Measurements from ENCODE around the gene SIX1.

The SIX1 gene

DNA sequence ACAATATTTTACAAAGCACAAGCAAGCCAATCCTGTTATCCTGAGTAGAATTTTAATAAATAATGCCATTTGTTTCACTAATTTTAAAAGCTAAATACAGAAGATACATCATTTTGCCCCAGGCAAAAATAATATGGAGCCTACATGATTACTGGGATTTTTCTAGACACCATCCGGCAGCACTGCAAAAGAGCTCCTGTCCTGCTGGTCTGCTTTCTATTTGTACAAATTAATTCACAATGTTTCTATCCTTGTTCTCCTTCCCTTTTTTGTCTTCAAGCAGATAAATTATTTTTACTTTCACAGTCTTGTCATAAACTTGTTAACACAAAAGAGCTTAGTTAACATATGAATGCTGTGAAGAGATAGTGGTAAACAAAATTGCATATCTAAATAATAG is 4.6 kb downstream of the SIX1 start:
- DNase-seq (ENCODE audit: low read depth in 1 of 2, low spot score in 1 of 2) = no peak
- in situ Hi-C loops (cut with HindIII; ENCODE audit: low pct_unique_long_range_greater_than_20kb, low sequenced_read_pairs) = no loop called here
- no peak for TF ChIP-seq JUND (IDR thresholded peaks at IDR 0.05; ENCODE audit: low read depth)

DNA sequence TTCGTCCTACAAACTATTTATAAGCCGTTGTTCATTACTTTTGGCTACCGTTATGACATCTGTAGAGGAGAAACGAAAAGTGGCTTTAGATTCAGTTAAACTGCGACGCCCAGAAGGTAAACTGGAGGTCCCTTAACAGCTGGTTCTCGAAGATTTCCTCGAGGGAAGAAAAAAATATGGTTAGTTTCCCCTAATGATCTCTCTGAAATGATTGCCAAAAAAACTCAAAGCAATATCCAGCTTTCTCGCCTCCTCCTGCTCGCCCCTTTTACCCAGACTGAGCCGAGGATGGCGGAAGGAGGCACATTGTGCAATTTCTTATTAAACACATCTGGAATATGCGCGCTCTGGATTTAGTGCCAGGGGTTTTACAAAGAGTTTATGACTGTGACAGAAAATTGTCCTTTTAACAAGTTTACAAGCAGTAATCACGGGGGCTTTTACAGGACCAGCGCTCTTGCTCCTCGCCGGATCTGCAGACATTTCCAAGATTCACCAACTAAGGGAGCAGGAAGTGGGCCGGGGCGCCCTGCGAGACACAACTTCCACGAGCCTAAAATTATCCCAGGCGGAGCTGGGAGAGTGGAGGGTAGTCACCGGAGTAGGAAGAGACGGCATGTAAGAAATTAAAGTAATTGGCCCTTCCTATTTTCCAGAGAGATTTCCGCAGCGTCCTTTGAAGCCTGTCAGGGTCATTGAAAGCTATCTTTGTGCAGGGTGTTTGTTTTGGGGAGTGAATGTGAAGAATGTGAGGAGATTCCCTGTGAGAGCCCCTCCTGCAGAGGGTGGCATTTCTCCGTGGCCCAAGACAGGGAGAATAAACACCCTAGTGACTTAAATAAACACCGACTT is 5.6 kb downstream of the SIX1 start:
- in situ Hi-C loops (cut with HindIII; ENCODE audit: low pct_unique_long_range_greater_than_20kb, low sequenced_read_pairs) = no loop called here
- TF ChIP-seq JUND (IDR thresholded peaks at IDR 0.05; ENCODE audit: low read depth) = no peak
- DNase-seq (ENCODE audit: low read depth in 1 of 2, low spot score in 1 of 2) = no peak

DNA sequence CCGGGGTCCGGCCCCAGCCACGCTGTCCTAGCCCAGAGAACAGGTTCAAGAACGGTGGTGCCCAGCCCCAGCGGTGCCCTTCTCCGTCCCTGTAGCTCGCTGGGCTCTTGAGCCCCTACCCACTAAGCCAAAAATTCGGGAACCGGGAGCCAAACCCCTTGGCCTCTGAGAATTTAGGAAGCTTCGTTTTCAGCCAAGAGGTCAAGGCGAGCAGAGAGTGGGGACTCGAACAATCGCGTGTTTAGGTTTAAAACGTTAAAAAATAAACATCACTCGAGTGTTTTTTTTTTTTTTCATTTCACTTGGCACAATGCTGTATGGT is 6.2 kb downstream of the SIX1 start:
- TF ChIP-seq JUND (IDR thresholded peaks at IDR 0.05; ENCODE audit: low read depth) = no peak
- DNase-seq (ENCODE audit: low read depth in 1 of 2, low spot score in 1 of 2) = no peak
- in situ Hi-C loops (cut with HindIII; ENCODE audit: low pct_unique_long_range_greater_than_20kb, low sequenced_read_pairs) = no loop called here

DNA sequence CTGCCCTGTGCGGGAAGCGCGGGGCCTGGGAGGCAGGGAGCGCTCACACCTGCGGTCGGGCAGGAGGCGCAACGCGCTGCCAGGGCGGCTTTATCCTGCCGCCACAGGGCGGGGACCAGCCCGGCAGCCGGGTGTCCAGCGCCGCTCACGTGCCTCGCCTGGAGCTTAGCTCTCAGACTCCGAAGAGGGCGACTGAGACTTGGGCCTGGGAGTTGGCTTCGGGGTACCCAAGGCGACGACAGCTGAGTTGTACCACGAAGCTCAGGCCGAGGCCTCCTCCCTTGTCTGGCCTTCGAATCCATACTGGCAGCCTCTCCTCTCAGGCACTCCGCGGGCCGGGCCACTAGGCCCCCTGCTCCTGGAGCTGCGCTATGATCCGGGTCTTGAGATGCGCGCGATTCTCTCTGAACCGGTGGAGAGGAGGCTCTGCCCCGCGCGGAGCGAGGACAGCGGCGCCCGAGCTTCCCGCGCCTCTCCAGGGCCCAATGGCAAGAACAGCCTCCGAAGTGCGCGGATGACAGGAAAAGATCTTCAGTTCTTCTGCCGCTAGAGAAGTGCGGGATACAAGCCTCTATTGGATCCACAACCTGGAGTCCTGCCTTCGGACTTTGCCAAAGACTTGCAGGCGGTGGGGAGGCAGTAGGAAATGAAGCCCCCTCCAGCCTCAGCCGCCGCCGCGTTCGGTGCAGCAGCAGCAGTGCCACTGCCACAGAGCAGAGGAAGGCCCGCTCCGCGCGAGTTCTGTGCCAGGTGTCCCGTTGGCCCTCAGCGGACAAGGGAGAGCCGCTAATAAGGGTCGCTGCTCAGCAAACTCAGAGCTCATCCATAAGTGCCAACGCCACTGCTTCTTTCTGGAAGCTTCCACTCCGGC is 6.8 kb downstream of the SIX1 start:
- no peak for DNase-seq (ENCODE audit: low read depth in 1 of 2, low spot score in 1 of 2)
- in situ Hi-C loops (cut with HindIII; ENCODE audit: low pct_unique_long_range_greater_than_20kb, low sequenced_read_pairs) = no loop called here
- TF ChIP-seq JUND (IDR thresholded peaks at IDR 0.05; ENCODE audit: low read depth) = no peak

DNA sequence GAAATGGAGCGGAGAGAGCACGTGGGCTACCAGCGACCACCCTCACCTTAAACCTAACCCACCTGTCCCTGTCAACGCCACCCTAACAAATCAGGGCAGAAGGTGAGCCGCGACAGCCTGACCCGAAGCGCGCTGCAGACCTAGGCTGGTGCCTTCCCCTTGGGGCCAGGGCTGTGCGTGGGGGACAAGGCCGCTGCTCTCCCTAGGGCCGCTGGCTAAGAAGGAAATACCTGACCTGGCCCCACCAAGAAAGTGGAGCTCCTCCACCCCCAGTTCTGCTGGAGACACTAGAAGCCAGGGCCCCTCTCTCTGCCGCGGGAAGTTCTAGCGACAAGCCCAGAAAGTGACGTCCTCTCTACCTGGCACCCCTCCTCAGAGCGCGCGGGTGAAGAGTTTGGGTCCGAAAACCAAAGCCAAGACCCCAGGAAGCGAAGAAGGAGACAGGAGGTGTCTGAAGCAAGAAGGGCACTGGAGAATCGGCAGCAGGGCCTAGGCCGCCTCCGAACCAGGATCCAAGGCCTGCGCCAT is 7.5 kb downstream of the SIX1 start:
- DNase-seq (ENCODE audit: low read depth in 1 of 2, low spot score in 1 of 2) = no peak
- in situ Hi-C loops (cut with HindIII; ENCODE audit: low pct_unique_long_range_greater_than_20kb, low sequenced_read_pairs) = no loop called here
- no peak for TF ChIP-seq JUND (IDR thresholded peaks at IDR 0.05; ENCODE audit: low read depth)

DNA sequence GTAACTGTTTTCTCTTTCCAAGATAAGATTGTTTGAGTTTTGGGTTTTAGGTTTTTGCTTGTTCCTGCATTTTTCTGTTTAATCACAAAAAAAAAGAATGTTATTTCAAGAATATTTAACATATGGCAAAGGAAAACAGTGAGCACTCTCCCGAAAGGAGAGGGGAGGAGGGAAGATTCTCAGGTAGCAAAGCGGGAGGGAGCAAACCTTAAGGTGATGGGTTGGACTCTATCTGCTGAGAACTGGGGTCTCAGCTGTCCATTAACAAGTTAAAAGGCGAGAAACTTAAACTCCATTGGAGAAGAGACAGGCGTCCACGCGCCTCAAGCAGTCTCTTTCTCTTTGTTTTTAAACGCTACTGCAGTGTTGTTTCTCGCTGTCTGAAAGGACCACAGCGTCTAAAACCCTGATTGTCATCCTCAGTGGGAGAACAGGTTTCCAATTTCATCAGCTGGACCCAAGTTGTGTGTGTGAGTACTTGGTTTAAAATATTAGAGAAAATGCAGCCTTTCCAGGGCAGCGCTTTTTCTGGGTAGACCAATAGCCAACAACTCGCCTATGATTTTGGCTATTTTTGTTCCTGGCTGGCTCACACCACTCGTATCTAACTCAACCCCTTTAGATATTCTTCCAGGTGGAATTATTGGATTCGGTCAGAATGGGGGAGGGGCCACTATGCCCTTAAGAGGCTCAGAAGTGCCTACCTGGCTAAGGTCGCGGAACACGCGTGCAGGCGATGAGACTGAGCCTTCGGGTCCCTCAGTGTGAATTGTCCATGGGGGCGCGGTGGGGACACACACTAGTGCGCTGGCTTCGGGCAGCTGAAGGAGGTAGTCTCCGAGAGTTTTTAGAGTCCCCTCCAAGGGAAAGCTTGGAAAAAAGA is 8.2 kb downstream of the SIX1 start:
- TF ChIP-seq JUND (IDR thresholded peaks at IDR 0.05; ENCODE audit: low read depth) = no peak
- in situ Hi-C loops (cut with HindIII; ENCODE audit: low pct_unique_long_range_greater_than_20kb, low sequenced_read_pairs) = no loop called here
- no peak for DNase-seq (ENCODE audit: low read depth in 1 of 2, low spot score in 1 of 2)

DNA sequence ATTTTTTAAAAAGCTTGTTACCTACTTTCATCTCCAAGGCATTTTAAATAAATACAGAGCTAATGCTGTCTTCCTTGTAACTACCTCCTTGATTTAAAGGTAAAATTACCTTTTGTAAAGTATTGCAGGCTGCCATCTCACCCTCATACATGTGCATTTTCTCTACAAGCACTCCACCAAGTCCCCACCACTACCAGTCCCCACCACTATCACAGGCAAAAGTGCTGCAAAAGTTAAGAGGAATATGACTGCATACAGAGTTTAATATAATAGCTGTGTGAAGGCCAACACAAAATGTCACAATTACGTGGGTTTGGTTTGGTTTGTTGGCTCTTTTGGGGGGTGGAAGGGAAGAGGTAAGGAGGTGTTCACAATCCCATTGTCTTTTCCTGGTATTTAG is 9.6 kb downstream of the SIX1 start:
- TF ChIP-seq JUND (IDR thresholded peaks at IDR 0.05; ENCODE audit: low read depth) = no peak
- in situ Hi-C loops (cut with HindIII; ENCODE audit: low pct_unique_long_range_greater_than_20kb, low sequenced_read_pairs) = no loop called here
- DNase-seq (ENCODE audit: low read depth in 1 of 2, low spot score in 1 of 2) = no peak

DNA sequence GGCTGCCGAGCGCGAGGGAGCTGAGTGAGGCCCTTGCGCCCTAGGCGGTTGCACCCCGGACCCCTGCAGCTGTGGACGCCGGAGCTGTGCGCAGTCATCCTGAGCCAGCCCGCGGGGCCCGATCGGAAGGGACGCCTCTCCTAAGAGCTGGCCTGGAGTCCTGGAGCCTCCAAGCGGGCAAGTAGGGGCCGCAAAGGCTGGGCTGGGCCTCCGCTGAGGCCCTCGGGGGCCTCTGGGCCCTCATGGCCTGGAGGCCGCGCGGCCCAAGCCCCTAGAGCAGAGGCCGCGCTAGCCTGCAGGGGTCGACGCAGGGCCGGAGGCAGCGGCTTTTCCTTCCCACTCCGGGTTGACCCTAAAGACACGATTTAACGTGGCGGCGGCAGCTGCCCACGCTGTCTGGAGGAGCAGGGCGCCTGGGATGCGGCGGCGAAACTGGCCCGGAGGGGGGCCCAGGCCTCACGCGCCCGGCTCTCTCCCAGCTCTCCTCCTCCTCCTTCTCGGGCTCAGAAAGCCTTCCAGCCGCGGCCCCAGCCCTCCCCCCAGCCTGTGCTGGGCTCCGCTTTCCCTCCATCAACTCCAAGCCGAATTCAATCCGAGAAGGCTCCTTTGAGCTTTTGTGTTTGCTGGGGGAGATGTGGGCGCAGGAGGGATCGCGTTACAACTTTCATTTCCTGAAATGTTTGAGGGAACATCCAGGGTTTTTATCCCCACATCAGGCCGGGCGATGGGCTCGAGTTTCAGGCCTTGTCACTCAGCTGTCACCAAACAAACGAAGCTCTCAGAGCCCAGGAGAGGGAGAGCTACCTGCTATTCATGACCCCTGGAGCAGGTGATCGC is 11.6 kb downstream of the SIX1 start:
- TF ChIP-seq JUND (IDR thresholded peaks at IDR 0.05; ENCODE audit: low read depth) = no peak
- in situ Hi-C loops (cut with HindIII; ENCODE audit: low pct_unique_long_range_greater_than_20kb, low sequenced_read_pairs) = no loop called here
- DNase-seq (ENCODE audit: low read depth in 1 of 2, low spot score in 1 of 2) = no peak

DNA sequence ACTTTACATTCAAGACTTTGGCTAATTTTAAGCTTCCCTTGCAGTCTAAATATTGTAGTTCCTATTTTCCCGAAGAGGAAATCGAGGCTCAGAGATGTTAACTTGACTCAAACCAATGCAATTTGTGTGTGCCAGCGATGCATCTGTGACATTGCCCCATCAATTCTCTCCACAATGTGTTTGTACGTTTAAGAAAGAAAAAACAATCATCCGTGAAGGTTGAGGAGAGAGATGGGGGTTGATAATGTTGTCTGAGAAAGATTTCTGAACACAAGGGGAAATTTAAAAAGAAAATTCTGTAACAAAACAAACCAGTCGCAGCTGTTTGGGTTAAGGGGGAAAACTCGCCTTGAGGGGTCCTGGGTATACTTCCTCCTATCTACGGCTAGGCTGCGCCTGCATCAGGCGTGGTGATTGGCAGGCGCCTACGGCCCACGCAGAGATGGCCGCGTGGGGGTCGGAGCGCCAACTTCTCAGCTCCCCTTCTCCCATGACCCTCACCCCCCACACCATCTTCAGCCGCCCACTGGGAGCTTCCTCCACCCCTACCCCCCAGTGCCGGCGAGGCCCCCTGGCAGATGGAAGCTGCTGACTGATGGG is 12.3 kb downstream of the SIX1 start:
- in situ Hi-C loops (cut with HindIII; ENCODE audit: low pct_unique_long_range_greater_than_20kb, low sequenced_read_pairs) = no loop called here
- no peak for TF ChIP-seq JUND (IDR thresholded peaks at IDR 0.05; ENCODE audit: low read depth)

DNA sequence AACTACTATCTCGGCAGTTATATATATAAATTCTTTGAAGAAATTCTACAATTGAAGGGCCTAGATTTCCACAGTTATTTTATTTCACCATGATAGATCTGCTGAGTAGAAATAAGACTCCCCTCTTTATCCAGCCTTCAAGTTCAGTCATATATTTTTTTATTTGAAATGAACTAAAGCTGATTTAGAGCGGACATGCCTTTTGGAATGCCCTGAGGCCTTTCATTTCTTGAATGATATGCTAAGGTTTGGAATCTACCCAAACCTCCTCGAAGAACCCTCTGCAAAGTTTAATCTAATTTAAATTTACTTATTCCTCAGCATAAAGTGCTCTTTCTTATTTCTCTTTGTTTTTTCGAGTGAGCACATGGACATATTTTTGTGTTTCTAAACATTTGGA is 15.1 kb downstream of the SIX1 start:
- in situ Hi-C loops (cut with HindIII; ENCODE audit: low pct_unique_long_range_greater_than_20kb, low sequenced_read_pairs) = no loop called here

More for the DNA sequence above, 12.3 kb downstream of the SIX1 start:
- DNase-seq (ENCODE audit: low read depth in 1 of 2, low spot score in 1 of 2) = no peak

DNA sequence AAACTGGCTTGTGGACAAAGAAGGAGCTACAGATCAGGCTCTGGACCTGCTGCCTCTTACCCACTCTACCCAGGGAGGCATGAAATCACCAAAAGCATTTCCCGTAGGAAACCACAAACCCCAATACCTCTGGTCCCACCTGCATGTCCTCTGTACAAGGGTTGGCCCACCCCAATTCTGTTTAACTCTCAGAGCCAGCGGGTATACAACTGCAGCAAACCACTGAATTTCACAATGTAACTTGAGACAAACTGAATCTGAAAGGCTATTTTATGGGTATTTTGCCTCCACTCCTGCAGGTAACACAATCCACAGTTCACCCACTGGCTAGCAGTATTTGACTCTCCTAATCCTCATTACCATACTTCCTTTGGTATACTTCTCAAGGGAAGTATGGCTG is 16.5 kb downstream of the SIX1 start:
- DNase-seq (ENCODE audit: low read depth in 1 of 2, low spot score in 1 of 2) = peak in 1 of 2 experiments; percentile 33
- in situ Hi-C loops (cut with HindIII; ENCODE audit: low pct_unique_long_range_greater_than_20kb, low sequenced_read_pairs) = no loop called here
- no peak for TF ChIP-seq JUND (IDR thresholded peaks at IDR 0.05; ENCODE audit: low read depth)

More for the DNA sequence above, 15.1 kb downstream of the SIX1 start:
- DNase-seq (ENCODE audit: low read depth in 1 of 2, low spot score in 1 of 2) = no peak
- TF ChIP-seq JUND (IDR thresholded peaks at IDR 0.05; ENCODE audit: low read depth) = no peak

All from T47D (cell line).